Heart right ventricle (tissue), 16 donors: Measurements from ENCODE around the gene SLC45A3. TPM values are rescaled to one million over a fixed set of nuclear protein-coding genes. Genes with fewer than 3 reads are reported as not detected.

ENCODE experiments used
- ATAC-seq, 8 donors: fragments of 200-7000 bp; cut with Tn5 transposase; one replicate each; pipeline ENCODE4 v1.9.1; 2020; ENCODE audit warnings: mild to moderate bottlenecking in 8 of 8, moderate library complexity in 8 of 8, moderate number of reproducible peaks in 1 of 8
- DNase-seq, 2 donors: peaks; one replicate each; pipeline ENCODE4 v3.0.0-alpha.2; 2020
- H3K27ac ChIP-seq, 10 donors: fragments of 200-600 bp; sonication (generic) in 2 of 10; one replicate each; pipeline versions ENCODE4 v1.5.0 to v1.8.0; 2020 to 2022; ENCODE audit warnings: mild to moderate bottlenecking in 3 of 10
- H3K27me3 ChIP-seq, 7 donors: fragments of 200-600 bp; one replicate each; pipeline ENCODE4 v1.8.0; 2021 to 2022; ENCODE audit warnings: mild to moderate bottlenecking in 2 of 7
- H3K36me3 ChIP-seq, 9 donors: fragments of 200-600 bp; sonication (generic) in 1 of 9; one replicate each; pipeline versions ENCODE4 v1.5.0 to v1.8.0; 2020 to 2022; ENCODE audit warnings: mild to moderate bottlenecking in 2 of 9
- H3K4me1 ChIP-seq, 9 donors: fragments of 200-600 bp; sonication (generic) in 1 of 9; one replicate each; pipeline versions ENCODE4 v1.5.0 to v1.8.0; 2020 to 2022; ENCODE audit warnings: mild to moderate bottlenecking in 4 of 9
- H3K4me3 ChIP-seq, 10 donors: fragments of 200-600 bp; sonication (generic) in 2 of 10; one replicate each; pipeline versions ENCODE4 v1.5.0 to v1.8.0; 2020 to 2022; ENCODE audit warnings: mild to moderate bottlenecking in 7 of 10, moderate library complexity in 2 of 10
- H3K9me3 ChIP-seq, 11 donors: fragments of 200-600 bp in 10 of 11; sonication (generic) in 2 of 11; one replicate each; pipeline versions ENCODE4 v1.5.0 to v1.8.0; 2013 to 2022; ENCODE audit warnings: mild to moderate bottlenecking in 2 of 11, control low read depth in 1 of 11, moderate library complexity in 1 of 11
- CTCF ChIP-seq, 9 donors: fragments of 200-600 bp; sonication (generic) in 2 of 9; IDR thresholded peaks; one replicate each; pipeline versions ENCODE4 v1.5.0 to v1.8.0; 2021 to 2022; ENCODE audit warnings: antibody characterized with exemption in 9 of 9, mild to moderate bottlenecking in 5 of 9, moderate library complexity in 1 of 9
- WGBS, 2 donors: extraction: QIAGEN DNeasy Blood & Tissue Kit; methylation state at CpG; one replicate each; pipeline ENCODE4 v1.1.7; 2013; ENCODE audit warnings: inconsistent platforms in 1 of 2; 5-methylcytosine and 5-hydroxymethylcytosine counted together
- intact Hi-C, 10 donors: fragments of 100-400 bp; cut with DNase I; formaldehyde crosslinking; loops; one replicate each; pipeline versions ENCODE4 v1.11.1 to v1.14.2; 2022
- polyA plus RNA-seq, 2 donors: library from polyadenylated mRNA; stranded (reverse); fragments of 200-250 nt; gene quantifications; one replicate each; pipeline ENCODE4 v1.2.3, GENCODE V29; 2013
- total RNA-seq, 10 donors: library from RNA; stranded (reverse); fragmentation: NEBNext Ultra II Directional in 3 of 10; extraction: Animal tissue kit (Norgen Biotek cat#: 25700) in 3 of 10; gene quantifications; one replicate each; pipeline versions ENCODE4 v1.2.1 to v1.2.4, GENCODE V29; 2021 to 2023
- donor health status: Arrhythmogenic right ventricular cardiomyopathy.
- donor health status: ischemic (EF 13 %, LVEDD 7.1; RV severe dilation, severe dysfunction).
- donor health status: healthy with polysubstance abuse.
- donor health status: DM: no; HTN: yes; CAD: no.
- donor health status: DM: no; HTN: no; CAD: no.
- donor health status: ischemic (EF 25% LVEDD 6.9; RV normal size, moderate dysfunction).
- donor health status: ischemic (EF 25% LVEDD 5.7; RV mildly dilated, moderate dysfunction).
- donor health status: healthy.
- donor health status: DM: yes; HTN: yes; CAD: no.
- donor health status: Ischemic cardiomyopathy.
- donor health status: ischemic (EF 35%, LVEDD 5.7; RV mildly dilated, moderate dysfunction).
- donor health status: nonischemic (EF 11% LVEDD 7.7; RV severe dilation, severe dysfunction).
- donor health status: DM: yes; HTN: yes; CAD: no.
- donor health status: PGD.
- donor health status: ischemic (EF 29% LVEDD 5.4; RV normal size, mild dysfunction).
- donor health status: nonischemic (EF 23%, LVEDD 6.1; RV moderate dilation, normal function).

The SLC45A3 gene
- total and polyA plus RNA-seq, 12 donors, result 1.4 to 7.9 (median 2.2) TPM

- TF ChIP-seq CTCF (IDR thresholded peaks at IDR 0.05), result no peak
- Histone ChIP-seq H3K4me1 (peaks cover 5 to 31% (median 17%) of the 10 kb centered on the region in 9 donors), H3K27me3 (peaks cover 0 to 5% (median 0%) of the 10 kb centered on the region in 7 donors), H3K27ac (peak overlapping the region in 1 of 10 donors; percentile 40), H3K4me3 (no peak overlapping the region), H3K36me3 (peaks cover 0 to 10% (median 0%) of the 10 kb centered on the region in 9 donors), H3K9me3 (no peaks in the 10 kb centered on the region)
- DNase-seq, result peak; percentile 24 to 31
- WGBS, 2 donors, result 11 to 22% methylated on average over 2 of the region's 2 CpGs
- peak; percentile 58 to 84 (median 74) for ATAC-seq
- intact Hi-C loops, result loop anchor here in 1 of 10 donors (5.0 kb wide), 1 partner anchor 34 kb away; no protein-coding TSS in a partner anchor
These were observed 20.6 kb upstream of the SLC45A3 start for GRCh38 chr1:205700865-205701401.

- Histone ChIP-seq H3K4me1 (peaks cover 5 to 22% (median 15%) of the 10 kb centered on the region in 9 donors), H3K4me3 (no peak overlapping the region), H3K27ac (no peak overlapping the region), H3K9me3 (no peaks in the 10 kb centered on the region), H3K27me3 (peaks cover 0 to 5% (median 0%) of the 10 kb centered on the region in 7 donors), H3K36me3 (peaks cover 0 to 10% (median 0%) of the 10 kb centered on the region in 9 donors)
- DNase-seq (no peak), ATAC-seq (no peak)
- TF ChIP-seq CTCF (IDR thresholded peaks at IDR 0.05), result no peak
- WGBS, 2 donors, result 95 to 98% methylated on average over 4 of the region's 4 CpGs
- intact Hi-C loops, result no loop called here
These were observed 19.1 kb upstream of the SLC45A3 start for GRCh38 chr1:205699416-205699815.

GRCh38 chr1:205698921-205699320 lies 18.6 kb upstream of the SLC45A3 start:
- TF ChIP-seq CTCF (IDR thresholded peaks at IDR 0.05), result no peak
- ATAC-seq (no peak), DNase-seq (no peak)
- peaks cover 5 to 18% (median 15%) of the 10 kb centered on the region in 9 donors for H3K4me1 ChIP-seq
- H3K36me3 ChIP-seq, result peaks cover 0 to 5% (median 0%) of the 10 kb centered on the region in 9 donors
- H3K9me3 ChIP-seq, result no peaks in the 10 kb centered on the region
- 93% methylated on average over 4 of the region's 4 CpGs for WGBS, 2 donors
- H3K27ac ChIP-seq, result no peak overlapping the region
- H3K4me3 ChIP-seq, result no peak overlapping the region
- intact Hi-C loops, result no loop called here
- H3K27me3 ChIP-seq, result peaks cover 0 to 5% (median 0%) of the 10 kb centered on the region in 7 donors

- no peaks in the 10 kb centered on the region for H3K4me1 ChIP-seq
- ATAC-seq, result peak in 2 of 8 donors; percentile 19 to 22
These were observed 13.2 kb upstream of the SLC45A3 start for GRCh38 chr1:205693421-205693991.

More at GRCh38 chr1:205693421-205693991, 13.2 kb upstream of the SLC45A3 start:
- H3K4me3 ChIP-seq, result no peak overlapping the region
- WGBS, 2 donors, result 59% methylated on average over 12 of the region's 12 CpGs
- intact Hi-C loops, result no loop called here
- H3K27me3 ChIP-seq, result peaks cover 0 to 5% (median 0%) of the 10 kb centered on the region in 7 donors
- no peak for TF ChIP-seq CTCF (IDR thresholded peaks at IDR 0.05)
- no peaks in the 10 kb centered on the region for H3K9me3 ChIP-seq
- DNase-seq, result no peak
- no peaks in the 10 kb centered on the region for H3K36me3 ChIP-seq
- H3K27ac ChIP-seq, result no peak overlapping the region
